ENCODE results near the gene TOPBP1. TPM values are rescaled to one million over a fixed set of nuclear protein-coding genes. Genes with fewer than 3 reads are reported as not detected.

Gene TOPBP1
- total RNA-seq, 2 donors from 2014 or later = 22.6 to 34.3 TPM

DNA sequence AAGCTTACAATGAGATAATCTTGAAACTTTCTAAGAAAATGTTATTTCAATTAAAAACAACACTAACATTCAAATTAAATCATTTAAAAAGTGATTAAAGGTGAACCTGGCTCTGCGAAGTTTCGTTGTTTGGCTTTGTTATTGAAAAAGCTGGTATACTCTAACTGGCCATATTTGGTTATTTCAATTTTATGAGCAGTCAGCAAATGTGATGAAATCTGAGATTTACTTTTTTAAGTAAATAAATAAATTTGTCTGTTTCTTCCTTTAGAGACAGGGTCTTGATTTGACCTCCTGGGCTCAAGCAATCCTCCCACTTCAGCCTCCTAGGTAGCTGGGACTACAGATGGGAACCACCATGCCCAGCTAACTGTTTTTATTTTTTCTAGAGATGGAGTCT lies 50.2 kb downstream of the TOPBP1 start:
- DNase-seq = no peak
- Histone ChIP-seq H3K4me3 (no peak overlapping the region), H3K4me1 (no peaks in the 10 kb centered on the region), H3K27me3 (no peaks in the 10 kb centered on the region), H3K9me3 (no peaks in the 10 kb centered on the region), H3K27ac (no peak overlapping the region), H3K36me3 (replicated peaks in 1 of 2; ENCODE audit: insufficient read depth in 1 of 2, low read depth in 2 of 2) (peaks cover 0 to 9% of the 10 kb centered on the region in 2 donors)
- intact Hi-C loops (cut with DNase I) = no loop called here
- no peak for ATAC-seq
- TF ChIP-seq POLR2A (IDR thresholded peaks at IDR 0.05) = no peak
- TF ChIP-seq, protein P1, sequence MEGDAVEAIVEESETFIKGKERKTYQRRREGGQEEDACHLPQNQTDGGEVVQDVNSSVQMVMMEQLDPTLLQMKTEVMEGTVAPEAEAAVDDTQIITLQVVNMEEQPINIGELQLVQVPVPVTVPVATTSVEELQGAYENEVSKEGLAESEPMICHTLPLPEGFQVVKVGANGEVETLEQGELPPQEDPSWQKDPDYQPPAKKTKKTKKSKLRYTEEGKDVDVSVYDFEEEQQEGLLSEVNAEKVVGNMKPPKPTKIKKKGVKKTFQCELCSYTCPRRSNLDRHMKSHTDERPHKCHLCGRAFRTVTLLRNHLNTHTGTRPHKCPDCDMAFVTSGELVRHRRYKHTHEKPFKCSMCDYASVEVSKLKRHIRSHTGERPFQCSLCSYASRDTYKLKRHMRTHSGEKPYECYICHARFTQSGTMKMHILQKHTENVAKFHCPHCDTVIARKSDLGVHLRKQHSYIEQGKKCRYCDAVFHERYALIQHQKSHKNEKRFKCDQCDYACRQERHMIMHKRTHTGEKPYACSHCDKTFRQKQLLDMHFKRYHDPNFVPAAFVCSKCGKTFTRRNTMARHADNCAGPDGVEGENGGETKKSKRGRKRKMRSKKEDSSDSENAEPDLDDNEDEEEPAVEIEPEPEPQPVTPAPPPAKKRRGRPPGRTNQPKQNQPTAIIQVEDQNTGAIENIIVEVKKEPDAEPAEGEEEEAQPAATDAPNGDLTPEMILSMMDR (IDR thresholded peaks at IDR 0.05) = no peak
- WGBS, 2 donors = 92 to 97% methylated on average over 2 of the region's 2 CpGs

DNA sequence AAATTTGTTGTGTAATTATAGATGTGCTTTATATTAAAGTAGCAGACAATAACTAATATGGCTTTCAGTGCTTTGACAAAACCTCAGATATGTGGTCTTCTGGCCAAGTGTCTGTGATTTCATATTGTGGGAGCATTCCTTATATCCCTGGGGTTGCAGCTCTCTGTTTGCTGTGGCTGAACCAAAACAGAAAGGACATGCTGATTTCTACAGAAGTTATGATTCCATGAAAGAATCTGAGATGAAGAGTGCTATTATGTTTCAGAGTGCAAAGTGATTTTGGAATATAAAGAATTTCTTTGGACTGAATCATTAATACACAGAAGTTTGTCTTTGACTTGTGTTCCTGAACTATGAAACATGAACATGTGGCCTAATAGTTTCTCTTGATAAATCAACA lies 51.7 kb downstream of the TOPBP1 start:
- H3K36me3 ChIP-seq (replicated peaks in 1 of 2; ENCODE audit: insufficient read depth in 1 of 2, low read depth in 2 of 2) = peaks cover 0 to 8% of the 10 kb centered on the region in 2 donors
- no peak overlapping the region for H3K27ac ChIP-seq
- TF ChIP-seq, protein P1 (IDR thresholded peaks at IDR 0.05) = no peak
- no peaks in the 10 kb centered on the region for H3K4me1 ChIP-seq
- no peak overlapping the region for H3K4me3 ChIP-seq
- H3K9me3 ChIP-seq = no peaks in the 10 kb centered on the region
- ATAC-seq (no peak), DNase-seq (no peak)
- intact Hi-C loops (cut with DNase I) = no loop called here
- no peaks in the 10 kb centered on the region for H3K27me3 ChIP-seq

DNA sequence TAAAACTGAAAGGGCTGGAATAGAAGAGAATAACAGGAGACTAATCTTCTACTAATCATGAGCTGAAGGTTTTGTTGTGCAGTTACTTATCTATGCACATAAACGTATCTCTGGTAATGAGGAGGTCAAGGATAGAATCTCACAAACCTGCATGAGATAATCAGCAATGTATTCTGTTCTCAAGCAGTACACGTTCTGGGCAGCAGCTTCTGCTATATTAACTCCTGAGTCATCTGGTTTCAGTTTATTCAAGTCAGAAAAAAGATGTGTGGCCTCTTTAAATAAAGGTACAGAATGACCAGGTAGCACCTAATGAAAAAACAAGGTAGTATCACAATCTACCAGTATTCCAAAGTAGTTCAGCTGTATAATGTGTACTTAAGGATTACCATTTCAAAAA lies 53.4 kb downstream of the TOPBP1 start:
- no peak for DNase-seq
- ATAC-seq = no peak
- H3K9me3 ChIP-seq = no peaks in the 10 kb centered on the region
- H3K27ac ChIP-seq = no peak overlapping the region
- TF ChIP-seq, protein P1 (IDR thresholded peaks at IDR 0.05) = no peak
- no peak for TF ChIP-seq POLR2A (IDR thresholded peaks at IDR 0.05)
- 31 to 38% methylated on average over 2 of the region's 2 CpGs for WGBS, 2 donors
- H3K27me3 ChIP-seq = no peaks in the 10 kb centered on the region
- H3K4me3 ChIP-seq = no peak overlapping the region
- H3K36me3 ChIP-seq (replicated peaks in 1 of 2; ENCODE audit: insufficient read depth in 1 of 2, low read depth in 2 of 2) = peaks cover 0 to 8% of the 10 kb centered on the region in 2 donors
- intact Hi-C loops (cut with DNase I) = no loop called here
- H3K4me1 ChIP-seq = no peaks in the 10 kb centered on the region

DNA sequence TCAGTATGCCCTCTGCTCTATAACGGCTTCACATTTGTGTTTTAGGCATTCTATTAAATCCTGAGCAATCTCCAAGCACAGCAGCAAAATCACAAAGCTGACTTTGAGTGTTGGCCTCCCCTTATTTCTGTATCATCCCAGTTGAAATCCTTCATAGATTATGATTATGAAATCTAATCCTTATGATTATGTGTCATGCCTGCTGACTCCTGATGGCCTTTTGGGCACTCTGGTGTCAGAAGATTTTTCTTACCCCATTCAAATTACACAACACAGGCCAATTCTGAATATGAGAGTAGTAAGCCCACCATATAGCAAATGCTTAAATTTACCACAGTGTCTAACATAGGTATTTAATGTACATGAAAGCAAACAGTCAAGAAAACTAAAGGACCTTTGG lies 53.9 kb downstream of the TOPBP1 start:
- Histone ChIP-seq H3K36me3 (replicated peaks in 1 of 2; ENCODE audit: insufficient read depth in 1 of 2, low read depth in 2 of 2) (peaks cover 0 to 8% of the 10 kb centered on the region in 2 donors), H3K27ac (no peak overlapping the region), H3K9me3 (no peaks in the 10 kb centered on the region), H3K4me3 (no peak overlapping the region), H3K4me1 (no peaks in the 10 kb centered on the region), H3K27me3 (no peaks in the 10 kb centered on the region)
- 96% methylated on average over 1 of the region's 1 CpG for WGBS, 2 donors
- TF ChIP-seq, protein P1 (IDR thresholded peaks at IDR 0.05) = no peak
- TF ChIP-seq POLR2A (IDR thresholded peaks at IDR 0.05) = no peak
- intact Hi-C loops (cut with DNase I) = no loop called here
- no peak for DNase-seq
- no peak for ATAC-seq

DNA sequence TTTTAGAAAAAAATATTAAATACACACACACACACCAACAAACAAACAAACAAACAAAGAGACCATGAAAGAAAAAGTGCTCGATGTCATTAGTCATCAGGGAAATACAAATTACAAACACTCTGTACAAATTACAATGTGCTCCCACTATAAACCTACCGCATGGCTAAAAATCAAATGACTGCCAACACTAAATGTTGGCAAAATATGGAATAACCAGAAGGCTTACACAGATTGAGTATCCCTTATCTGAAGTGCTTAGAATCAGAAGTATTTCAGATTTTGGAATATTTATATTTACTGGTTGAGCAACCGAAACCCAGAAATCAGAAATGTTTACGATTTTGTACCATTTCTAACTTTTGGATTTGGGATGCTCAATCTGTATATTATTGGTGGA lies 54.8 kb downstream of the TOPBP1 start:
- no peak for DNase-seq
- H3K9me3 ChIP-seq = no peaks in the 10 kb centered on the region
- WGBS, 2 donors = 79 to 86% methylated on average over 4 of the region's 4 CpGs
- no peaks in the 10 kb centered on the region for H3K27me3 ChIP-seq
- ATAC-seq = no peak
- intact Hi-C loops (cut with DNase I) = no loop called here
- no peak for TF ChIP-seq POLR2A (IDR thresholded peaks at IDR 0.05)
- TF ChIP-seq, protein P1 (IDR thresholded peaks at IDR 0.05) = no peak
- peak overlapping the region in 1 of 4 donors; percentile 9 for H3K27ac ChIP-seq
- H3K4me3 ChIP-seq = no peak overlapping the region
- peaks cover 0 to 6% of the 10 kb centered on the region in 2 donors for H3K36me3 ChIP-seq (replicated peaks in 1 of 2; ENCODE audit: insufficient read depth in 1 of 2, low read depth in 2 of 2)
- H3K4me1 ChIP-seq = no peaks in the 10 kb centered on the region
